Measurements from ENCODE around the gene CEP295NL.

- TF ChIP-seq CTCF (IDR thresholded peaks at IDR 0.05; ENCODE audit: low read depth, low read length) (no peak), POLR2A (IDR thresholded peaks at IDR 0.05; ENCODE audit: extremely low read depth, insufficient read length) (no peak), MAX (IDR thresholded peaks at IDR 0.05; ENCODE audit: low read depth, low read length) (no peak), MYC (IDR thresholded peaks at IDR 0.05; ENCODE audit: low read depth, low read length) (no peak)
Observed at GRCh38 chr17:78847052-78847451, 55.9 kb downstream of the CEP295NL start.
